Eye (tissue), 1 donor: ENCODE data around the gene CRADD.
"Not testable (repeated sequence)": the region's sequence is repeated elsewhere in the genome, so short reads cannot be mapped to it uniquely, and the experiment has no call there.

ENCODE experiments used
- DNase-seq: peaks from one replicate; pipeline ENCODE4 v3.0.0-alpha.2; 2015

CRADD gene

DNA sequence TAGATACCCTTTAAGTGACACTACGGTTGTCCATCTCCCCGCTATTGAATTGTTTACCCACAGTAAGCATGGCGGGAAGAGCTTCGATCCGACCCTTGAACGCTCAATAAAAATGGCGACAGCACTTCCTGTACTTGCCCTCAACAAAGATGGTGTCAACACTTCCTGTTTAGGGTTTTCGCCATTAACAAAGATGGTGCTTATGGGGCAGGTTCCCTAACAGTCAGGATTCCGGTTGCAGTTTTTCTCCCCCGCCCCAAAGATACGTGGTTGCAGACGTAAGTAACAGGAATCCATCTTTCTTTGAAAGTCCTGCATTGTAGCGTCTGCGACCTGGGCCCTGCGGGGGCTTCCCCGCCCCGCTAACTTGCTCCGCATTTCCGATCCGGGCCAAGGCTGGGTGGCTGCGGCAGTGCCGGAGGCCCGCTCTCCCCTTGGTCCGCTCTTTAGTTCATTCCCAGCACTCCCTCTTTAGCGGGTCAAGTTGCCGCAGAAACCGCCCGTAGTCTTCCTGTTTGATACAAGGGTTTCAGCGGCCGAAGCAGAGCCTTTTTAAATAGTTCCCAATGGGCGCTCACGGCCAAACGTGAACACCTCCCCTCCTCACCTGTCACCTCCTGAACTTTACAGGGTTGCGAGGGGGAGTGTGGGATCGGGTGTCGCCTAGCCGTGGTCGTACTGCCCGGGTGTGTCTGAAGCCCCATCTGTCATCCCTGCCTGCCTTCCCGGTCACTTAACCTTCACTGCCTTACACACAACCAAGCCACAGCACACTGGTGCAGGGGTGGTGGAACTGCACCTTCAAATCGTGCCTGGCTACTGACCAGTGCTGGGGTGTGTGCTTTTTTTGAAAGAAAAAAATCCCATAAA is at the start of gene CRADD:
CRADD (plus strand) TSS at position 181 of the 870 bp plus-strand sequence.
- DNase-seq, result peak; percentile 99

- no peak for DNase-seq
Observed at GRCh38 chr12:93632383-93632782, 44.8 kb upstream of the CRADD start.

DNA sequence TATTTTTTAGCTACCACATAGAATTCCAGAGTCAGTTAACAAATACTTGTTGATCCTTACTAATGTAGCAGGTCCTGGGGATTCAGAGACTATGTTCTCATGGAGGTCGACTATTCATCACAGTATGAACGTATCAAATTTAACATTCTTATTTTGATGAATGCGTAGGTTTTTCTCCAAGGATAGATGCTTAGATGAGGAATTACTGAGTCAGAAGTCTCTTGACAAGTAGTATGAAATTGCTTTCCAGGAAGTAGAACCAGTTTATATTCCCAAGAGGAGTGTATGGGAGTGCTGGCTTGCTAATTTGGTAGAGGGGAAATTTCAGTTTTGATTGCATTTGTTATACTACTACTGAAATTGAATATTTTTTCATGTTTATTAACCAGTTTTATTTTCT is 42.8 kb upstream of the CRADD start:
- no peak for DNase-seq

DNA sequence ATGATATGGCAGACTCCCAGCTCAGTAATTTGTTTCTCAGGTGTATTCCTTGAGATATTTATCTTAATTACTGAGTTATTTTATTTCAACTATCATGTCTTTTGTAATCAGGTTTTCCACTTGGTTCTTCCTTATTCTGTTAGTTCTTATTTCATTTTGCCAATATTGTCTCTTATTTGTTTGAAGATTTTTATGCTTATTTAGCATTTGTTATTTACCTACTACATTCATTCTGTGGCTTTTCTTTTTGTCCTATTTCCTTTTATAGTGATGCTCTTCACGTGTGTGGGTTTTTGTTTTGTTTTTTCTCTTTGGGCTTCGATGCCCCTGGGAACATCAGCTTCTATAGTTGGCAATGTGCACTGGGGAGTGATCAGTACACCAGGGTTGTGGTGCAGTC is 40.5 kb upstream of the CRADD start:
- DNase-seq, result no peak

DNA sequence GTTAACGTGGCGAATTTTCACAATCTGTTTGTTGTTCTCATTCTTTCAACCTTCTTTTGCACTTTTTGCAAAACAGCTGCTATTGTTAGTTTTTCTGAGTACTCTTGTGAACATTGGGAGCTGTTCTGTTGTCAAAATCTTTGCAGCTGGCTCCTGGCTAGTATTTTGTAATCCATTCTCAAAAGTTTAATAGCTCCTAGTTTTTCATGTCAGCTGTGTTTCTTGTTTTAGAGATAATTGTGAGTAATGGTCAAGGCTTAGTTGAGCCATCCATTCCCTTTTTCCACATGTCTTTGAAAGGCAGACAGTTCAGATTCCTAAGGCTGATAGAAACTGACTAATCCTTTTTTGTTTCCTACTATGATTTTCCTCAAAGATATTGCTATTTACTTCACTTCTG is 39.1 kb upstream of the CRADD start:
- peak; percentile 7 for DNase-seq

DNA sequence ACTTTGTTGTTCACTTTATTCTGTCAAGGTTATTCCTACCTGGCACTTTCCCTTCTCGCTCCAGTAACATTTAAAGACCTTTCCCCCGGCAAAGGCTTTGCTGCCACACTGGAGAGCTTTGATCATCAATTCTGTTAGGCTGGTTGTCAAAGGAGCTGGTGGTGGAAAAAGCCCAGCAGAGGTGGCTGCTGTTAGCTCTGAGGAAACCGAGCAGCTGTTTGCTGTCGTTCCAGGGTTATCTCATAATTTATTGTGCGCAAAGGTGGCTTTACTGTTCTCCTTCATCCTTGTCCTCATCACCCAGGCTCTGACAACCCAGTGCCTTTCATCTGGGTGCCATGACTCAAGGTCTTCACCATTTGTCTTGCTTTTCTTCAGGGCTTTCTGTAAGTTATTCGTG is 38.2 kb upstream of the CRADD start:
- peak; percentile 24 for DNase-seq

DNA sequence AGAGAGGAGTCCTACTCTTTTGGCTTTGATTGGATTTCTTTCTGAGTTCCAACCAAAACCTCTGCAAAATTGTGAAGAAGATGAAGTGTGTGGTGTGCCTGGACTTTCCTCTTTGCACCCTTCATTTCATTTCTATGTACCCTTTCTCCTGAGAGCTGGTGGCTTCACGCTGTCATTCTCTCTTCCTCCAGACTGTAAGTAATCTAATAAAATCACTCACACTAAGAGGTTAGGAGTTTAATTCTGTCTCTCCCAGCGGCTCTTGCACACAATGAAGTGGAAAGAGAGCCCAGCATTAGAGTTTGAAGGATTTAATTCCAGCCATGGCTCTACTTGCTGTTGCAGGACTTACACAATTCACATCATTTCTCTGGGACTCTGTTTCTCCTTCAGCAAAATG is 37.8 kb upstream of the CRADD start:
- DNase-seq, result peak; percentile 67

DNA sequence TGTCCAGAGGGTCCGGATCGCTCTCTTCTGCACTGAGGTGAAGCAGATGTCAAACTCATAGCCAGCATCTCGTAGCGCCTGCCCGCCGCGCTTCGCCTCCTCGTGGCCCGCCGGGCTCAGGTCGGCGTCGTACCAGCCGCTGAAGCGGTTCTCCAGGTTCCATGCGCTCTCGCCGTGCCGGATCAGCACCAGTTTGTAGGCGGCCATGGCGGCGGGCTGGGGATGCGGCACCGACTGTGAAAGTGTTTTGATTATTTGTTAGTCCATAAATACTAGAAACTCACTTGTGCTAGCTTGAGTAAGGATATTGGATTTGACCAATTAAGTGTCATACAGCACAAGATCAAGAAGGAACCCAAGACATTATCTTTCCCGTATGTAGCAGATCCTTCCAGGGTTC is 35.8 kb upstream of the CRADD start:
- DNase-seq, result not testable (repeated sequence)

GRCh38 chr12:93642751-93643150 is 34.4 kb upstream of the CRADD start:
- no peak for DNase-seq

- DNase-seq, result no peak
Observed at GRCh38 chr12:93645702-93646101, 31.5 kb upstream of the CRADD start.

GRCh38 chr12:93650626-93651025 is 26.5 kb upstream of the CRADD start:
- no peak for DNase-seq

DNA sequence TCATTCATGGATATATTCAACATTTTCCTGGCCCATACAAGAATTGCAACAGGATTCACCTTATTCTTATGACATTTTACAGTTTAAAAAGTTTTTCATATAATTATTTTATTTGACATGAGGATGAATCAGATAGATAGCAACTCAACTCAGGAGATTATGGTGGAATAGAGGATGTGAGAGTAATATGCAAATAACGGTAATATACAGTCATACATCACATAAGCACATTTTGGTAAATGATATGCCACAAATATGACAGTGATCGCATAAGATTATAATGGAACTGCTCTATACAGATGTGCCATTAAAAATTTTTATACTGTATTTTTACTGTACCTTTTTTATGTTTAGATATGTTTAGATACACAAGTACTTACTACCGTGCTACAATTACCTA is 24.1 kb upstream of the CRADD start:
- DNase-seq, result no peak

- no peak for DNase-seq
Observed at GRCh38 chr12:93653712-93654111, 23.5 kb upstream of the CRADD start.

DNA sequence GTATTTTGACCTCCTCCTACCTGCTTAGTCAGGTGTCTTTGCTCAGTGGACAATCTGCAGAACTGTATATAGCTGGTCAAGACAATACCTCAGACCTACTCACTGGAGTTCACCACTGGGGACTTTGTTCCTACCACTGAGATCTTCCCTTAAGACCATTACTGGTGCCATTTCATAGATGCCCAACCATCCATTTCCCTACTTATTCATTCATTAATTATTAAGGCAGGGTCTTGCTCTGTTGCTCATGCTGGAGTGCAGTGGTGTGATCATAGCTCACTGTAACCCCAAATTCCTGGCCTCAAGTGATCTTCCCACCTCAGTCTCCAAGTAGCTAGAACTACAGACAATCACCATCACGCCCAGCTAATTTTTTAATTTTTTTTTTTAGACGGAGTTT is 22.8 kb upstream of the CRADD start:
- no peak for DNase-seq

GRCh38 chr12:93657071-93657470 is 20.1 kb upstream of the CRADD start:
- no peak for DNase-seq

DNA sequence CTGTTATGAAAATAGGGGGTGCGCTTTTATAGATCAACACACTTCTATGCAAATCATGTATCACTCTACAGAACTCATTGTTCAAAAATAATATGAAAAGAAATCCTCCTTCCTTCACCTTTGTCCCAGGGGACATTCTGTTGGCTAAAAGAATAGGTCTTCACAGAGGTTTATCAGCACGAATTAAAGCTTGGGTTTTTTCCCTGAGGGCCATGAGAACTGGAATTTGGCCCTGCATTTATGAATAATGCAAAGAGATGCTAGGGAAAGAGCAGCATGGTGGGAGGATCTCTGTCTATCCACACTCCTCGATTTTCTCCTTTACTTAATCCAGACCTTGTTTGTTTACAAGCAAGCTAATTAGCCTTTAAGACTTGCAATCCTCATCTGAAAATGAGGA is 16.2 kb upstream of the CRADD start:
- peak; percentile 16 for DNase-seq

GRCh38 chr12:93663006-93663728 is 14.0 kb upstream of the CRADD start:
- DNase-seq, result no peak

GRCh38 chr12:93663729-93664084 is 13.5 kb upstream of the CRADD start:
- DNase-seq, result no peak

DNA sequence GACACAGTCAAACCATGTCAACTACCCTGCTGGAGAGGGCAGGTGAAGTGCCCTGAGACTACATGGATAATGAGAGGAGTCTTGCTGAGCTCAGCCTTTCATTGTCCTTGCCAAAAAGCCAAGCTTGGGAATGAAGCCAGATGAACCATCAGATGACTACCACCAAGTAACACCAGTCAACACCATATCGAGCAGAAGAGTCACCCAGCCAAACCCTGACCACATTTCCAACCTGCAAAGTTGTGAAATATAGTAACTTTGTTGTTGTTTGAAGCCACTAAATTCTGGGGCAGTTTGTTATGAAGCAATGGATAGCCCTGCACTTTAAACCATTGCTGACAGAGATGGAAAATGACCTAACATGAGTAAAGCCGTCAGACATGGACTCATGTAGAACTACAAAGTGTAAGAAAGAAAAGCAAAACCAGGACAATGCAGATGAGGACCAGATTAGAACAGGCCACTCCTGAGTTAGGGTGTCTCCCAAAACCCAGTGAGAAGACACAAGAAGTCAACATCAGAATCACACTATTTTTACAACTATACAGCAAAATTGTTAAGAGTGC is 12.5 kb upstream of the CRADD start:
- no peak for DNase-seq

DNA sequence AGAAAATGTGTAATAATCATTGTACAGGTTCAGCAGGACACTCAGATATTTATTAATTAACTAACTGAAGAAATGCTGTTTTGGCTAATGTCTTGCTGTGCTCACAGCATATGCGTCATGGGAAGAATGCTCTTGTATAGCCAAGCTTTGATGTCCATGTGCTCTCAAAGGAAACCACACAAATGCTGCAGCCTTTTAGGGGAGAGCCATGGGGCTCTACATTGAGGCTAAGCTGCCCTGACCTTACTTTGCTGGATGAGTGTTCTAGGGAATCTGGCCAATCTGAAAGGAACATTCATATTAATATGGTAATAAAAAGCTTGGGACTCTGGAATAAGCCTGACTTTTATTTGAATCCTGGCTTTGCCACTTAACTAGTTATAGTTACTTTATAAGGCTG is 9.5 kb upstream of the CRADD start:
- DNase-seq, result no peak

- DNase-seq, result no peak
Observed at GRCh38 chr12:93668919-93669418, 8.2 kb upstream of the CRADD start.

- DNase-seq, result no peak
Observed at GRCh38 chr12:93669452-93669851, 7.7 kb upstream of the CRADD start.

- no peak for DNase-seq
Observed at GRCh38 chr12:93670104-93670503, 7.1 kb upstream of the CRADD start.

DNA sequence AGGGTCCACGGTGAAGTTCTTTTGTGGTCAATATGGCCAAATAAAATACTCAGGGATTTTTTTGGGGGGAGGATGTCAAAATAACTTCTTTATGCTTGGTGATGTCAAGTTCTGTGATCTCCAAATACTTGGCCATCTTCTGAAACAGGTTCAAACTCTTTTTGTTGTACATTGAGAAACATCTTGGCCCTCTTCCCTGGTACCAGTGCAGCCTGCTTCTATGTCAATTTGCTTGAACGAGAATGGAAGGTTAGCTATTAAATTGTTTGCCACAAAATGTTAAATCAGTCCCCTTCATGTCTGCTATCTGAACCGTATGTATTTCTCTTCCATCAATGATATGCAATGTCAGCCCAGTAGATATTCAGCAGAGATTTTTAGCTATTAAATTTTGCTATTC is 6.1 kb upstream of the CRADD start:
- DNase-seq, result no peak
